NCI-H2196 treated with DMSO at 0.1 percent for 48 hours (cell line): Measurements from ENCODE around the gene TOB2.

Experiments used
- DNase-seq: peaks from one replicate; lab custom pipeline; 2025; ENCODE audit not compliant: unreplicated experiment; lab: John Stamatoyannopoulos, UW

TOB2 gene

DNA sequence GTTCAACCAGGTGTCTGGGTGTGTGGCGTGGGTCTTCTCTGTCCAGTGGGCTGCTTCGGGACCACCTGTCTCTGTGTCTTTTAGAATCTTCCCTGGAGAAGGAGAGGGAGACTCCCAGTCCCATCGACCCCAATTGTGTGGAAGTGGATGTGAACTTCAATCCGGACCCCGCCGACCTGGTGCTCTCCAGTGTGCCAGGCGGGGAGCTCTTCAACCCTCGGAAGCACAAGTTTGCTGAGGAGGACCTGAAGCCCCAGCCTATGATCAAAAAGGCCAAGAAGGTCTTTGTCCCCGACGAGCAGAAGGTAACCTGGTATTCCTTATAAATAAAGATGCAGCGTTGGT is 52.6 kb downstream of the TOB2 start:
- DNase-seq = no peak

DNA sequence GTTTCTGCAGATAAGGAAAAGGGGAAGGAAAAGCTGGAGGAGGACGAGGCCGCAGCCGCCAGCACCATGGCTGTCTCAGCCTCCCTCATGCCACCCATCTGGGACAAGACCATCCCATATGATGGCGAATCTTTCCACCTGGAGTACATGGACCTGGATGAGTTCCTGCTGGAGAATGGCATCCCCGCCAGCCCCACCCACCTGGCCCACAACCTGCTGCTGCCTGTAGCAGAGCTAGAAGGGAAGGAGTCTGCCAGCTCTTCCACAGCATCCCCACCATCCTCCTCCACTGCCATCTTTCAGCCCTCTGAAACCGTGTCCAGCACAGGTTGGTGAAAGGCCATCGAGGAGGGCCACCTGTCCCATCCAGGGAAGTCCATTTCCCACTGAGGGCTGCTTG is 59.3 kb downstream of the TOB2 start:
- no peak for DNase-seq

DNA sequence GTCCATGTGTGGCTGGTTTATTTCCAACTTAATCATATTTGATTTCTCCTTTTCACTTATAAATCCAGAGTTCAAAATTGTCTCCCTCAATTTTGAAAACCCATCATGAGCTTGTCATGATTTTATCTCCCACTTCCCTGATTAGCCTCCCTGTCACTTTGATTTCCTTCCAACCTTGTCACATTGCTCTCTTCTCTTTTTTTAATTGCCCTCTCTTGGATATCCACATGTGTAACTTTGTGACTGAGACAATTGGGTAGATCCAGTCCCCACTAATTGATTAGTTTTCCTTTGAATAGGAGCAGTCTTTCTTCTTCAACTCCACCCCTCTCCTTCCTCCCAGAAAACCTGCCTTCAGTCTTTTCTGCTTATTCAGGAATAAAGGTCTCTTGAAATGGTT is 62.5 kb downstream of the TOB2 start:
- no peak for DNase-seq
